PC-3 (cell line): ENCODE results near the gene ZNF341.

Experiments
- EZH2 ChIP-seq: fragments of 300-600 bp; sonication (generic); IDR thresholded peaks from one replicate; pipeline ENCODE4 v1.6.1; 2017; ENCODE audit warnings: antibody characterized with exemption, mild to moderate bottlenecking, low read length; ENCODE audit not compliant: unreplicated experiment
- EZH2phosphoT487 ChIP-seq: fragments of 300-600 bp; sonication (generic); IDR thresholded peaks from 2 replicates; pipeline ENCODE4 v1.6.1; 2018; ENCODE audit warnings: mild to moderate bottlenecking, antibody characterized with exemption, low read length, borderline replicate concordance
- TF ChIP-seq, protein P1 (sequence below): fragments of 300-600 bp; sonication (generic); conservative IDR thresholded peaks from 2 replicates; pipeline ENCODE4 v1.5.1; 2017; ENCODE audit warnings: antibody characterized with exemption, low read depth, mild to moderate bottlenecking, low read length

DNA sequence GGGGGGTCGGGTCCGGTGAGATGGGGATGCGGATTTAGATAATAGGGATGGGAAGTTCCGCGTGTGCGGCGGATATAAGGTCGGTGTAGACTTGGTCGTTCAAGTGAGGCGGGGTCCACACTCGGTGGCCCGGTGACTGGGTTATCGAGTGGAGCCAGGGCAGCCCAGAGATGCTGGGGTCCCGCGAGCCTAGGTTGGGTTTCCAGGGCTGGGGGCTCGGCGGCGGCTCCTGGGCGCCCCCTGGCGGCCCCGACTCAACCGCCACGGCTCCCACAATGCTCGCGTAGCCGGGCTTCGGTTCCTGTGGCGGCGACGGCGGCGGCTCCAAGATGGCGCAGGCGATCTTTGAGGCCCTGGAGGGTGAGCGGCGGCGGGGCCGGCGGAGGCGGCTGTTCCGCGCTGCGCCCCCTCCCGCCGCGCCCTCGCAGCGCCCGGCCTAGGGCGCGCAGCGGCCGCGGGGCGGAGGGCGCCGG is at the start of gene ZNF341:
- TF ChIP-seq, protein P1, sequence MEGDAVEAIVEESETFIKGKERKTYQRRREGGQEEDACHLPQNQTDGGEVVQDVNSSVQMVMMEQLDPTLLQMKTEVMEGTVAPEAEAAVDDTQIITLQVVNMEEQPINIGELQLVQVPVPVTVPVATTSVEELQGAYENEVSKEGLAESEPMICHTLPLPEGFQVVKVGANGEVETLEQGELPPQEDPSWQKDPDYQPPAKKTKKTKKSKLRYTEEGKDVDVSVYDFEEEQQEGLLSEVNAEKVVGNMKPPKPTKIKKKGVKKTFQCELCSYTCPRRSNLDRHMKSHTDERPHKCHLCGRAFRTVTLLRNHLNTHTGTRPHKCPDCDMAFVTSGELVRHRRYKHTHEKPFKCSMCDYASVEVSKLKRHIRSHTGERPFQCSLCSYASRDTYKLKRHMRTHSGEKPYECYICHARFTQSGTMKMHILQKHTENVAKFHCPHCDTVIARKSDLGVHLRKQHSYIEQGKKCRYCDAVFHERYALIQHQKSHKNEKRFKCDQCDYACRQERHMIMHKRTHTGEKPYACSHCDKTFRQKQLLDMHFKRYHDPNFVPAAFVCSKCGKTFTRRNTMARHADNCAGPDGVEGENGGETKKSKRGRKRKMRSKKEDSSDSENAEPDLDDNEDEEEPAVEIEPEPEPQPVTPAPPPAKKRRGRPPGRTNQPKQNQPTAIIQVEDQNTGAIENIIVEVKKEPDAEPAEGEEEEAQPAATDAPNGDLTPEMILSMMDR = peak; percentile 79
- TF ChIP-seq EZH2 (no peak), EZH2phosphoT487 (no peak)
